B cell (primary cell): ENCODE measurements around the gene SMAD7. TPM values are rescaled to one million over a fixed set of nuclear protein-coding genes. Genes with fewer than 3 reads are reported as not detected.

Experiments used
- ATAC-seq: fragments of 200-7000 bp; cut with Tn5 transposase; one replicate; pipeline ENCODE4 v1.10.0; 2021; ENCODE audit warnings: low read depth, mild to moderate bottlenecking, moderate number of reproducible peaks, moderate library complexity
- CTCF ChIA-PET: fragments of 350-600 bp; sonication (Branson Sonifier 250); formaldehyde crosslinking; loops from one replicate; lab custom pipeline; 2021; ENCODE audit warnings: antibody characterized with exemption, inconsistent platforms; lab: Charles Lee
- POLR2A ChIA-PET: fragments of 350-600 bp; sonication (Branson Sonifier 250); formaldehyde crosslinking; loops from one replicate; lab custom pipeline; 2021; ENCODE audit warnings: antibody characterized with exemption; lab: Charles Lee
- DNase-seq: peaks from one replicate; pipeline ENCODE4 v3.0.0; 2013
- H2AFZ ChIP-seq: 2 replicates; pipeline ENCODE4 v1.6.1; 2012; ENCODE audit warnings: mild to moderate bottlenecking, low read depth, low read length; ENCODE audit not compliant: insufficient read depth, poor library complexity, severe bottlenecking
- H3K27ac ChIP-seq, 2 donors: 1 replicate in 1 of 2; 2 replicates in 1 of 2; pipeline ENCODE4 v1.5.1; 2012 to 2013; ENCODE audit warnings: low read length in 2 of 2, mild to moderate bottlenecking in 2 of 2, moderate library complexity in 1 of 2
- H3K27me3 ChIP-seq, 4 experiments: fragments of 200-600 bp in 1 of 4; sonication (generic) in 1 of 4; replicated peaks in 1 of 4; 1 replicate in 2 of 4; 2 replicates in 2 of 4; pipeline versions ENCODE4 v1.6.1 to v1.7.0; 2013 to 2016; ENCODE audit warnings: low read length in 3 of 4, mild to moderate bottlenecking in 2 of 4, mixed read lengths in 1 of 4, moderate library complexity in 1 of 4; ENCODE audit not compliant: insufficient read depth in 4 of 4, control insufficient read depth in 3 of 4; ENCODE audit errors: control extremely low read depth in 1 of 4
- H3K36me3 ChIP-seq, 2 experiments: replicated peaks in 1 of 2; 1 replicate in 1 of 2; 2 replicates in 1 of 2; pipeline versions ENCODE4 v1.6.1 to v1.7.1; 2013; ENCODE audit warnings: low read length in 1 of 2; ENCODE audit not compliant: insufficient read depth in 2 of 2, control insufficient read depth in 1 of 2; ENCODE audit errors: control extremely low read depth in 1 of 2, extremely low read depth in 1 of 2
- H3K4me1 ChIP-seq, 2 donors: fragments of 200-600 bp in 1 of 2; sonication (generic) in 1 of 2; 1 replicate in 1 of 2; 2 replicates in 1 of 2; pipeline versions ENCODE4 v1.5.1 to v1.6.1; 2013 to 2017; ENCODE audit warnings: low read length in 2 of 2; ENCODE audit not compliant: control insufficient read depth in 2 of 2, insufficient read depth in 2 of 2
- H3K4me2 ChIP-seq: replicated peaks from 2 replicates; pipeline ENCODE3; 2012; ENCODE audit warnings: mild to moderate bottlenecking, low read depth, low read length; ENCODE audit not compliant: poor library complexity, severe bottlenecking
- H3K4me3 ChIP-seq, 5 experiments: fragments of 200-600 bp in 1 of 5; sonication (generic) in 1 of 5; 1 replicate in 3 of 5; 2 replicates in 2 of 5; pipeline versions ENCODE4 v1.5.1 to v1.7.0; 2011 to 2016; ENCODE audit warnings: low read length in 4 of 5, mild to moderate bottlenecking in 4 of 5, low read depth in 2 of 5, control low read depth in 1 of 5, moderate library complexity in 1 of 5; ENCODE audit not compliant: insufficient read depth in 1 of 5; ENCODE audit errors: control extremely low read depth in 1 of 5, extremely low read depth in 1 of 5
- H3K79me2 ChIP-seq: fragments of 200-600 bp; sonication (generic); one replicate; pipeline ENCODE4 v1.6.0; 2016; ENCODE audit warnings: low read length; ENCODE audit not compliant: control insufficient read depth, insufficient read depth
- H3K9ac ChIP-seq: fragments of 200-600 bp; sonication (generic); 2 replicates; pipeline ENCODE4 v1.6.1; 2017; ENCODE audit warnings: mild to moderate bottlenecking, low read length, moderate library complexity
- H3K9me3 ChIP-seq, 3 donors: one replicate each; pipeline versions ENCODE4 v1.6.1 to v1.7.1; 2013; ENCODE audit warnings: low read length in 2 of 3; ENCODE audit not compliant: control insufficient read depth in 2 of 3, insufficient read depth in 1 of 3; ENCODE audit errors: control extremely low read depth in 1 of 3
- H4K20me1 ChIP-seq: 2 replicates; pipeline ENCODE4 v1.6.0; 2012; ENCODE audit warnings: mild to moderate bottlenecking, low read length; ENCODE audit not compliant: insufficient read depth, control insufficient read depth, poor library complexity, severe bottlenecking
- H3K27ac Mint-ChIP-seq: one replicate; pipeline ENCODE4 v1.8.0; 2021; ENCODE audit warnings: mixed read lengths
- H3K27me3 Mint-ChIP-seq: one replicate; pipeline ENCODE4 v1.8.0; 2021; ENCODE audit warnings: mixed read lengths
- H3K4me1 Mint-ChIP-seq: one replicate; pipeline ENCODE4 v1.8.0; 2021; ENCODE audit warnings: mixed read lengths
- H3K4me3 Mint-ChIP-seq: one replicate; pipeline ENCODE4 v1.8.0; 2021; ENCODE audit warnings: mixed read lengths
- H3K9me3 Mint-ChIP-seq: one replicate; pipeline ENCODE4 v1.8.0; 2022; ENCODE audit warnings: mixed read lengths; ENCODE audit not compliant: insufficient read depth
- WGBS: methylation state at CpG from one replicate; pipeline ENCODE4 v1.1.5; 2013; ENCODE audit warnings: missing lambda C conversion rate; ENCODE audit not compliant: insufficient coverage; 5-methylcytosine and 5-hydroxymethylcytosine counted together
- intact Hi-C: fragments of 100-400 bp; cut with micrococcal nuclease; formaldehyde crosslinking; loops from one replicate; pipeline ENCODE4 v1.10.0; 2022
- polyA plus RNA-seq: library from polyadenylated mRNA; depleted of rRNA; stranded (reverse); fragments of >200 nt; gene quantifications from 2 replicates; pipeline ENCODE4 v1.2.3, GENCODE V29; 2012
- total RNA-seq, 2 donors: library from RNA; stranded (reverse); fragments of 120-200 nt in 1 of 2; gene quantifications; 1 replicate in 1 of 2; 2 replicates in 1 of 2; pipeline versions ENCODE4 v1.2.3 to v1.2.4, GENCODE V29; 2013 to 2022
- TF ChIP-seq, protein P1 (sequence below): fragments of 200-600 bp; IDR thresholded peaks from one replicate; pipeline ENCODE4 v1.8.0; 2022; ENCODE audit warnings: antibody characterized with exemption, mild to moderate bottlenecking

The SMAD7 gene
- total and polyA plus RNA-seq, 2 donors (not counting 1 experiment from before 2014, with no cell fraction given): 10.1 to 20.9 TPM

DNA sequence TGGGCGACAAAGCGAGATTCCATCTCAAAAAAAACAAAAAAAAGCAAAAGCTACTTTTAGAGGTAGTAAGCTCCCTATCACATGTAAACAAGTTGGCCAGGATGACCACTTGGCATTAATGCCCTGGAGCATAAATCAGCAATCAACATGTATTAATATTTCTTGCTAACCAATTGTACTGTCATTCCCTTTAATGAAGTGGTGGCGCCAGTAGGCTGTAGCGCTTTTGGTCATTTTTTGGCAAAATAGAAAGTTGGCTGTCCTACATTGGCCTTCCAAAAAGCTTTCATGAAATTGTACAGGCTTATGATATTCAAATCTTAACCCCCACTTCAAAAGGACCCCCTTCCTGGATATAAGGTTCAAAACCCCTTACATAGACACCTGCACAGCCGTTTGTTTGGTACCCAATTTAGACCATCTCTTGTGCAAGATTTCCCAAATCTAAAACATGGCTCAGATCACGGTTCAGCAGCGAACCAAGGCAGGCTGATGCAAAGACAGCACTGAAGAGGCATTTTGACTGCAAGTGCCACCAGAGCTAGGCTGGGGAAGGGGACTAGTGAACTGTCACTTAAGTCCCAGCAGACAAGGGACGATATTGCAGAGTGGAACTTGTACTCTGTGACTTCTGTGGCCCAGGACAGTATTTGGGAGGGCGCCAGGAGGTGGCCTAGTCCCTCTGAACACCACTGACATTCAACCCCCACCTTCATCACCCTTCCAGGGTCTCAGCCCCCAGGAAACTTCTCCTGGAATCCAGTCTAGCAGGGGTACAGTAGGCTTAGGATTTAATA is 31.9 kb downstream of the SMAD7 start:
- ChIA-PET CTCF (interaction anchor here (1.1 kb wide), 1 partner anchor 45 kb away, joined by 3 read pairs; no protein-coding TSS in a partner anchor), POLR2A (interaction anchor here (1.2 kb wide), 1 partner anchor 34 kb away, joined by 7 read pairs; no protein-coding TSS in a partner anchor)
- H3K4me2 ChIP-seq: no peak overlapping the region

More for the DNA sequence above, 31.9 kb downstream of the SMAD7 start:
- Histone ChIP-seq H3K9ac (no peak overlapping the region), H4K20me1 (no peaks in the 10 kb centered on the region), H3K79me2 (peaks cover 16% of the 10 kb centered on the region), H3K9me3 (no peaks in the 10 kb centered on the region), H3K27me3 (no peaks in the 10 kb centered on the region), H3K4me1 (peaks cover 18 to 27% of the 10 kb centered on the region in 2 donors), H3K4me3 (no peak overlapping the region), H3K27ac (no peak overlapping the region), H3K36me3 (peaks cover 0 to 12% of the 10 kb centered on the region in 2 experiments), H2AFZ (no peak overlapping the region)
- WGBS: 91% methylated on average over 7 of the region's 9 CpGs
- no peaks in the 10 kb centered on the region for H3K27me3 Mint-ChIP-seq
- H3K27ac Mint-ChIP-seq: no peak overlapping the region
- H3K4me1 Mint-ChIP-seq: peaks cover 30% of the 10 kb centered on the region
- TF ChIP-seq, protein P1, sequence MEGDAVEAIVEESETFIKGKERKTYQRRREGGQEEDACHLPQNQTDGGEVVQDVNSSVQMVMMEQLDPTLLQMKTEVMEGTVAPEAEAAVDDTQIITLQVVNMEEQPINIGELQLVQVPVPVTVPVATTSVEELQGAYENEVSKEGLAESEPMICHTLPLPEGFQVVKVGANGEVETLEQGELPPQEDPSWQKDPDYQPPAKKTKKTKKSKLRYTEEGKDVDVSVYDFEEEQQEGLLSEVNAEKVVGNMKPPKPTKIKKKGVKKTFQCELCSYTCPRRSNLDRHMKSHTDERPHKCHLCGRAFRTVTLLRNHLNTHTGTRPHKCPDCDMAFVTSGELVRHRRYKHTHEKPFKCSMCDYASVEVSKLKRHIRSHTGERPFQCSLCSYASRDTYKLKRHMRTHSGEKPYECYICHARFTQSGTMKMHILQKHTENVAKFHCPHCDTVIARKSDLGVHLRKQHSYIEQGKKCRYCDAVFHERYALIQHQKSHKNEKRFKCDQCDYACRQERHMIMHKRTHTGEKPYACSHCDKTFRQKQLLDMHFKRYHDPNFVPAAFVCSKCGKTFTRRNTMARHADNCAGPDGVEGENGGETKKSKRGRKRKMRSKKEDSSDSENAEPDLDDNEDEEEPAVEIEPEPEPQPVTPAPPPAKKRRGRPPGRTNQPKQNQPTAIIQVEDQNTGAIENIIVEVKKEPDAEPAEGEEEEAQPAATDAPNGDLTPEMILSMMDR: no peak
- no peak overlapping the region for H3K4me3 Mint-ChIP-seq
- H3K9me3 Mint-ChIP-seq: no peaks in the 10 kb centered on the region
- ATAC-seq (no peak), DNase-seq (no peak)
- intact Hi-C loops: no loop called here
